ENCODE data around the gene FGB.

GRCh38 chr4:154516318-154517029 lies 46.3 kb upstream of the FGB start:
- TF ChIP-seq CTCF (IDR thresholded peaks at IDR 0.05): no peak
- TF ChIP-seq POLR2A (IDR thresholded peaks at IDR 0.05): no peak
